Measurements from ENCODE around the gene HARS1. TPM values are rescaled to one million over a fixed set of nuclear protein-coding genes. Genes with fewer than 3 reads are reported as not detected.

HARS1 gene
- total RNA-seq, 4 donors from 2014 or later: 45.7 to 68.7 (median 59.9) TPM

- Histone ChIP-seq H3K9me3 (no peaks in the 10 kb centered on the region), H3K4me3 (no peak overlapping the region), H3K27ac (replicated peaks in 1 of 4) (no peak overlapping the region), H3K27me3 (no peaks in the 10 kb centered on the region), H3K4me1 (peaks cover 23 to 48% (median 39%) of the 10 kb centered on the region in 4 donors), H3K36me3 (peaks cover 50 to 75% (median 69%) of the 10 kb centered on the region in 4 donors)
- TF ChIP-seq CTCF (IDR thresholded peaks at IDR 0.05) (no peak), POLR2AphosphoS5 (IDR thresholded peaks at IDR 0.05) (no peak), POLR2A (IDR thresholded peaks at IDR 0.05; ENCODE audit: low read depth) (no peak), EP300 (IDR thresholded peaks at IDR 0.05) (no peak)
- 100% methylated on average over 3 of the region's 4 CpGs for WGBS
- intact Hi-C loops (cut with DNase I): loop anchor here (5.0 kb wide), 1 partner anchor 35 kb away; the partner anchor contains the start of gene WDR55
- no peak for DNase-seq (ENCODE audit: extremely low spot score)
Measured at GRCh38 chr5:140696891-140697492, 5.8 kb upstream of the HARS1 start.

- H3K4me1 ChIP-seq: peaks cover 24 to 45% (median 37%) of the 10 kb centered on the region in 4 donors
- no peak overlapping the region for H3K4me3 ChIP-seq
- DNase-seq (ENCODE audit: extremely low spot score): no peak
- H3K27me3 ChIP-seq: no peaks in the 10 kb centered on the region
- no peaks in the 10 kb centered on the region for H3K9me3 ChIP-seq
- no peak for TF ChIP-seq POLR2AphosphoS5 (IDR thresholded peaks at IDR 0.05)
- TF ChIP-seq CTCF (IDR thresholded peaks at IDR 0.05): no peak
- no peak for TF ChIP-seq EP300 (IDR thresholded peaks at IDR 0.05)
- TF ChIP-seq POLR2A (IDR thresholded peaks at IDR 0.05; ENCODE audit: low read depth): no peak
- intact Hi-C loops (cut with DNase I): no loop called here
- WGBS: 61% methylated on average over 5 of the region's 5 CpGs
- H3K36me3 ChIP-seq: peaks cover 49 to 66% (median 61%) of the 10 kb centered on the region in 4 donors
- H3K27ac ChIP-seq (replicated peaks in 1 of 4): no peak overlapping the region
Measured at GRCh38 chr5:140694276-140694675, 3.1 kb upstream of the HARS1 start.

- no peaks in the 10 kb centered on the region for H3K9me3 ChIP-seq
- H3K36me3 ChIP-seq: peaks cover 25 to 62% (median 43%) of the 10 kb centered on the region in 4 donors
- peak overlapping the region; percentile 80 to 92 (median 90) for H3K27ac ChIP-seq (replicated peaks in 1 of 4)
- intact Hi-C loops (cut with DNase I): no loop called here
- H3K4me3 ChIP-seq: peak overlapping the region; percentile 80 to 95 (median 84)
- no peak for DNase-seq (ENCODE audit: extremely low spot score)
- TF ChIP-seq EP300 (IDR thresholded peaks at IDR 0.05) (no peak), CTCF (IDR thresholded peaks at IDR 0.05) (no peak), POLR2A (IDR thresholded peaks at IDR 0.05; ENCODE audit: low read depth) (no peak), POLR2AphosphoS5 (IDR thresholded peaks at IDR 0.05) (no peak)
- peaks cover 24 to 48% (median 37%) of the 10 kb centered on the region in 4 donors for H3K4me1 ChIP-seq
- 60% methylated on average over 8 of the region's 8 CpGs for WGBS
- no peaks in the 10 kb centered on the region for H3K27me3 ChIP-seq
Measured at GRCh38 chr5:140690376-140690932, 716 bp downstream of the HARS1 start.

GRCh38 chr5:140678993-140679392 is 12.2 kb downstream of the HARS1 start:
- H3K4me1 ChIP-seq: no peaks in the 10 kb centered on the region
- H3K27ac ChIP-seq (replicated peaks in 1 of 4): no peak overlapping the region
- no peak overlapping the region for H3K4me3 ChIP-seq
- TF ChIP-seq POLR2A (IDR thresholded peaks at IDR 0.05; ENCODE audit: low read depth) (no peak), POLR2AphosphoS5 (IDR thresholded peaks at IDR 0.05) (no peak), CTCF (IDR thresholded peaks at IDR 0.05) (no peak), EP300 (IDR thresholded peaks at IDR 0.05) (no peak)
- H3K36me3 ChIP-seq: peaks cover 60 to 99% (median 94%) of the 10 kb centered on the region in 4 donors
- no peaks in the 10 kb centered on the region for H3K9me3 ChIP-seq
- DNase-seq (ENCODE audit: extremely low spot score): no peak
- 97% methylated on average over 7 of the region's 7 CpGs for WGBS
- intact Hi-C loops (cut with DNase I): no loop called here
- H3K27me3 ChIP-seq: no peaks in the 10 kb centered on the region
